RCC 7860 (cell line): ENCODE data around the gene GTF2I.
A peak's percentile ranks its signal among the peaks of the same experiment; 100 is the strongest.
"Not testable (repeated sequence)": the region's sequence is repeated elsewhere in the genome, so short reads cannot be mapped to it uniquely, and the experiment has no call there.

Experiments used
- DNase-seq: peaks from one replicate; pipeline ENCODE4 v3.0.0-alpha.2; 2015; ENCODE audit warnings: low spot score
- FAIRE-seq: peaks from 2 replicates; lab custom pipeline; 2012; peaks lifted over from hg19 to GRCh38; lab: Jason Lieb, UNC

GTF2I gene

DNA sequence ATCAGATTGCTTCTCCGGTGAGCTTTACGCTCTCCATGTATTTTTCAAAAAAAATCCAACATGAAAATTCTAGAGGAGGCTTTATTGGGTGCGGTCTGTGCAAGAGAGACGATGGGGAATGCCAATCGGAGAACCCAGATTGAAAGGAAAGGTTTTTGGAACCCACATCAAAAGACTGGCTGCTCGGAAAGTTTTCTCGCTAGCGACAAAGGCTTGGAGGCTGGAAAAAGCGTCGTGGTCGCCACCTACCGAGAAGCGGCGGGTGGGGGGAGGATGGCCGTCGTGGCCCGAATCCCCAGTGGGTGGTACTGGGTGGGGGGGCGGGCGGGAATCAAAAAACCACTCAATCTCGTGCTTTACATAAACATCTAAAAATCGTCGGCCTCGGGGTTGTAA lies 1.1 kb upstream of the GTF2I start:
- DNase-seq (peak; percentile 24), FAIRE-seq (no peak)

DNA sequence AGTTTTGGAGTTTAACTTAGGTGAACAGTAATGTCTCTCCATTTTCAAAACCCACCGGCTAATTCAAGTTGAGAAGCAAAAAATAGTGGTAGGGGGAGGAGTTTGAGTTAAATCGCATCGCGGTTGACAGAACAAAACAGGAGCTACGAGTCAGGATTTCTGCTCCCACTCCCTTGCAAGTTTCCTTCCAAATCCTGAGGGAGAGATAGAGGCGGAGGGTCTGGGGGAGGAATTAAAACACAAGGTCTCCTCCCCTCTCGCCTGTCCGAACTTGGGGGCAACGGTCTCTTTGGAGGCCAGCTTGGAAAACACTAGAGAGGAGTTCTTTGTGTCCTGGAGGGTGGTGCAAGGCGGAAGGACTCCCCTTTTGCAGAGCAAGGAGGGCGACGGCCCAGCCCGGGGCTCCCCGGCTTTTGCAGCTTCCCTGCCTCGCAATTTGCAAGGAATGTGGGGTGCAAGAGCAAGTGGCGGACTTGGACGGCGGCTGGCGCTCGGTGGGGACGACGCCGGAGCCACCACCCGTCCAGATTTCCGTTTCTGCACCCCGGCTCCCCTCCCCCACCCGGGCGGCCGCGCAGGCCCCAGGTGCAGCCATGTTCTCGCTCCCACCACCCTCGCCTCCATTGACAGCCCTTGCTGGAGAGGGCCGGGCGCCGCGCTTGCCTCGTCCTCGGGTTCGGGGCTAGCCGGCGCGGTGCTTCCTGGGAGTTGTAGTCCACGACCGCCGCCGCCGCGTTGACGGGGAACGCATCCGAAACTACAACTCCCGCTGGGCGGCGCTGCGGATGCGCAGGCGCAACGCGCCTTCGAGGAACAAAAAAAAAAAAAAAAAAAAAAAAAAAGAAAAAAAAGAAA lies 454 bp upstream of the GTF2I start:
- DNase-seq (peak; percentile 97), FAIRE-seq (peak; percentile 59)

DNA sequence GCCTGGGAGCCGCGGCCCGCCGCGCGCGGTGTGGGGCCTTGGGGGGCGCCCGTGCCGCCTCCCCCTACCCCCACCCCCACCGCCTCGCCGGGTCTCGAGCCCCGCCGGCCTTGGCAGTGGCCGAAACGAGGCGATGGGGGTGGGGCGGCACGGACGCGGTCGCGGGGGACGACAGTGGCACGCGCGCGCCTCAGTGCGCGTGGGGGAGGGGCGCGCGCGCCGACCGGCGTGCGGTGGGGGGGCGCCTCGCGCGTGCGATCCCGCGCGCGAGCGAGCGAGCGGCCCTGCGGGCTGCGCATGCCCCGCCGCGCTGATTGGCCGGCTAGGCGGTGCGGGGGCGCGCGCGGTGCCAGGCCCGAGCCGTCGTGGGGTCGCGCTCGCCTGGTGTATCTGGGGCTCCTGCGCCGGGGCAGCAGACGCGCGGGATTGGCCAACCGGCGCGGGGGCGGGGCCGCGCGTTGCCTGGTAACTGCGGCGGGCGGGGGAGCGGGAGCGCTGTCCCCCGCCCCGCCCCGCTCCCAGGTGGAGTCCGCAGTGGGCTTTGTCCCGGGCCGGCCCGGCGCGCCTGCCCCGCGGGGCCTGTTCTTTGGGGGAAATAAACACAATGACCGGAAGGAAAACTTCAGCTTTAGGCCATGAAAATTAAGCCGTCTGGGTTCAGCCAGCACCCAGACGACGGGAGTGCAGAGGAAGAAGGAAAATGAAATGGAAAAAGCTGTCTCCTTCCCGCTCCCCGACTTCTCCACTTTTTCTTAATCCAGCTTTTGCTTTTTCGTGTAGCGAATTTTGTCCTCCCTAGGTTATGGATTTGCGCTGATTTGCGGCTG lies 873 bp downstream of the GTF2I start:
- no peak for FAIRE-seq

DNA sequence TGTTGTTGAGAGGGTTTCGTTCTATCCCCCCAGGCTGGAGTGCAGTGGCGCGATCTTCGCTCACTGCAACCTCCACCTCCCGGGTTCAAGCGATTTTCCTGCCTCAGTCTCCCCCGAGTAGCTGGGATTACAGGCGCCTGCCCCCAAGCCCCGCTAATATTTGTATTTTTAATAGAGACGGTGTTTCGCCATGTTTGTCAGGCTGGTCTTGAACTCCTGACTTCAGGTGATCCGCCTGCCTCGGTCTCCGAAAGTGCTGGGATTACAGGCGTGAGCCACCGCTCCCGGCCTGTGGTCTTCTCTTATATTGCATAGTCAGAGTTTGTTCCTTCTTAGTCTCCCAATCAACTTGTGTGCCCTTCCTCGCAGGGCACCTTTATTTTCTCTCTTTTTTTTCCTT lies 2.7 kb downstream of the GTF2I start:
- not testable (repeated sequence) for FAIRE-seq, DNase-seq

More for the DNA sequence above, 873 bp downstream of the GTF2I start:
- peak; percentile 94 for DNase-seq

DNA sequence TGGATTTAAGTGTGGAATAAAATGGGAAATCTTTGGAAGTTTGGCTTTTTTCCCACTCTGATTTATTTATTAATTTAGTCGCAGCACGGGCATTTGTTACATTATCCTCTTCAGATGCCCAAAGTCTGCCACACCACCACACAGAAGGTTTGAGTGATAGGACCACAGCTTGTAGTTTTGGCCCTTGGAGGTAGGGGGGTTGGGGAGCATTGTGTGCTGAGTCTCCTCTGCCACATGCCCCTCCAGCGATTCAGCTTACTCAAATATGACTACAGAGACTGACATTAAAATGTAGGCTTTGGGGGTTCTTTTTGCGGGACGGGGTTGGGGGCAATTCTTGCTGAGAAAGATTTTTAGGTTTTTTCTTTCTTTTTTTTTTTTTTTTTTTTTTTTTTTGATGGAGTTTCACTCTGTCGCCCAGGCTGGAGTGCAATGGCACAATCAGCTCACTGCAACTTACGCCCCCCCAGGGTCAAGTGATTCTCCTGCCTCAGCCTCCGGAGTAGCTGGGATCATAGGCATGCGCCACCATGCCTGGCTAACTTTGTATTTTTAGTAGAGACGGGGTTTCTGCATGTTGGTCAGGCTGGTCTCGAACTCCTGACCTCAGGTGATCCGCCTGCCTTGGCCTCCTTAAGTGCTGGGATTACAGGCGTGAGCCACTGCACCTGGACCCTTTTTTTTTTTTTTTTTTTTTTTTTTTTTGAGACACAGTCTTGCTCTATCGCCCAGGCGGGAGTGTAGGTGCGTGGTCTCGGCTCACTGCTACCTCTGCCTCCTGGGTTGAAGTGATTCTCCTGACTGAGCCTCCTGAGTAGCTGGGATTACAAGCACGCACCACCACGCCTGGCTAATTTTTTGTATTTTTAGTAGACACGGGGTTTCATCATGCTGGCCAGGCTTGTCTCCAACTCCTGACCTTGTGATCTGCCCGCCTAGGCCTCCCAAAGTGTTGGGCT lies 4.6 kb downstream of the GTF2I start:
- FAIRE-seq (peak; percentile 69), DNase-seq (peak; percentile 47)

DNA sequence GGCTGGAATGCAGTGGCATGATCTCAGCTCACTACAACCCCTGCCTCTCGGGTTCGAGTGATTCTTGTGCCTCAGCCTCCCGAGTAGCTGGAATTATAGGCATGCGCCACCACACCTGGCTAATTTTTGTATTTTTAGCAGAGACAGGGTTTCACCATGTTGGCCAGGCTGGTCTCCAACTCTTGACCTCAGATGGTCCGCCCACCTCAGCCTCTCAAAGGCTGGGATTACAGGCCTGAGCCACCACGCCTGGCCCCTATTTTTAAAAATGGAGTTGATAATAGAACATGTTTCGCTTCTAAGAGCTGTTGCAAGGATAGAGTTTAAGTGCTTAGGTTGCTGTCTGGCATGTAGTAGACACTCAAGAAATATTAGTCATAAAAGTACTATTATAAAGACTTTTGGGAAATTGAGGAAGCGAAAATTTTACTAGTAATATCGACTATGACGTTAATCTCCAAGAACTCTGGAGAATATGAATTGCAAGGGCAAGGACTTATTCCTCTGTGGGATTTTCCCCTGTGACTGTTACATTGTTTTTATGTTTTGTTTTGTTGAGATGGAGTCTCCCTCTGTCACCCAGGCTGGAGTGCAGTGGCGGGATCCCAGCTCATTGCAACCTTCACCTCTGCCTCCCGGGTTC lies 7.9 kb downstream of the GTF2I start:
- DNase-seq: no peak
- no peak for FAIRE-seq

DNA sequence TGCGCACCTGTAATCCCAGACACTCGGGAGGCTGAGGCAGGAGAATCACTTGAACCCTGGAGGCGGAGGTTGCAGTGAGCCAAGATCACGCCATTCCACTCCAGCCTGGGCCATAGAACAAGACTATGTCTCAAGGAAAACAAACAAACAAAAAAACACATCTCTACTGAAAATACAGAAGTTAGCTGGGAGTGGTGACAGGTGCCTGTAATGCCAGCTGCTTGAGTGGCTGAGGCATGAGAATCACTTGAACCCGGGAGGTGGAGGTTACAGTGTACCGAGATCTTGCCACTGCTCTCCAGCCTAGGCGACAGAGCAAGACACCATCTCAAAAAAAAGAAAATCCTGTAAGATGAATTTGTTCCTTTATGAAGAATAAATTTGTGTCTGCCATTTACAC lies 9.5 kb downstream of the GTF2I start:
- not testable (repeated sequence) for FAIRE-seq, DNase-seq

DNA sequence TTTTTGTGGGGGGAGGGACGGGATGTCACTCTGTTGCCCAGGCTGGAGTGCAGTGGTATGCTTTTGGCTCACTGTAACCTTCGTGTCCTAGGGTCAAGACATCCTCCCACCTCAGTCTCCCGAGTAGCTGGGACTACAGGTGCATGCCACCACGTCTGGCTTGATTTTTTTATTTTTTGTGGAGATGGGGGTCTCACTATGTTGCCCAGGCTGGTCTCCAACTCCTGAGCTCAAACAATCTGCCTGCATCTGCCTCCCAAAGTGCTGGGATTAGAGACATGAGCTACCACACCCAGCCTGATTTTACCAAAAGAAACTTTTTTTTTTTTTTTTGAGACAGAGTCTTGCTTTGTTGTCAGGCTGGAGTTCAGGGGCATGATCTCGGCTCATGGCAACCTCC lies 10.0 kb downstream of the GTF2I start:
- not testable (repeated sequence) for FAIRE-seq, DNase-seq

DNA sequence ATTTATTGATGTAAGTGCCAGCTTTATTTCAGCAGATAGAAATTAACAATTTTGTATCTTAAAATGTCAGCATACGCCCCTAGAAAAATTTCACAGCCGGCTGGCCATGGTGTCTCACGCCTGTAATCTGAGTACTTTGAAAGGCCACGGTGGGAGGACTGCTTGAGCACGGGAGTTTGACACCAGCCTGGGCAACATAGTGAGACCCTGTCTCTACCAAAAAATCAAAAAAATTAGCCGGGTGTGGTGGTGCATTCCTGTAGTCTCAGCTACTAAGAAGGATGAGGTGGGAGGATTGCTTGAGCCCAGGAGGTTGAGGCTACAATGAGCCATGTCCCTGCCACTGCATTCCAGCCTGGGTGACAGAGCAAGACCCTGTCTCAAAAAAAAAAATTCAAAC lies 14.1 kb downstream of the GTF2I start:
- no peak for DNase-seq
- FAIRE-seq: no peak

DNA sequence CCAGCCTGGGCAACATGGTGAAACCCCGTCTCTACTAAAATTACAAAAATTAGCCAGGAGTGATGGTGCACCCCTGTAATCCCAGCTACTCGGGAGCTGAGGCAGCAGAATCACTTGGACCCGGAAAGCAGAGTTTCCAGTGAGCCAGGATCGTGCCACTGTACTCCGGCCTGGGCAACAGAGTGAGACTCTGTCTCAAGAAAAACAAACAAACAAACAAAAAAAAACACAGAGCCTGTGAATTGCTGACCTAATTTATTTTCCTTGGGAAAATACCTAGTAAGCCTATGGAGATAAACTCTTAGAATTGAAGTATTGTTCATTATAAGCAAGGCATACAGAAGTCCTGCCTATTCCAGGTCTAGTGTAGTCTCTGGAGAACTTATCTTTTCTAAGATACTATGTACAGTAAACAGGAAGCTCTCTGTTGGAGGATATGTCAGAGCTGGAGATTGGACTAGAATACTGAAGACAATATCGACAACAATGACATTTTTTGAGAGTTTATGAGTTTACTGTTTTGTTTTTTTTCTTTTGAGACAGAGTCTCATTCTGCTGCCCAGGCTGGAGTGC lies 14.9 kb downstream of the GTF2I start:
- no peak for FAIRE-seq
- no peak for DNase-seq

DNA sequence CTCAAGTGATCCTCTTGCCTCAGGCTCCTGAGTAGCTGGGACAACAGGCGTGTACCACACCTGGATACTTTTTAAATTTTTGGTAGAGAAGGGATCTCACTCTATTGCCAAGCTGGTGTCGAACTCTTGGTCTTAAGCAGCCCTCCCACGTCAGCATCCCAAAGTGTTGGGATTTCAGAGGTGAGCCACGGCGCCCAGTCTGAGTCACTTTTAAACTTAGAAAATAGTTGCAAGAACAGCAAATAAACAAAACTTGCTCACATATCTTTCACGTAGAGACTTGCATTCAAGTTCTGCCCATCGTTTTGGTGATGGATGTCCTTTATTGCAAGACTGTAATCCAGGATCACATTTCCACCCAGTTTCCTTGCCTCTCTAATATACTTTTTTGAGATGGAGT lies 16.6 kb downstream of the GTF2I start:
- no peak for DNase-seq
- no peak for FAIRE-seq

DNA sequence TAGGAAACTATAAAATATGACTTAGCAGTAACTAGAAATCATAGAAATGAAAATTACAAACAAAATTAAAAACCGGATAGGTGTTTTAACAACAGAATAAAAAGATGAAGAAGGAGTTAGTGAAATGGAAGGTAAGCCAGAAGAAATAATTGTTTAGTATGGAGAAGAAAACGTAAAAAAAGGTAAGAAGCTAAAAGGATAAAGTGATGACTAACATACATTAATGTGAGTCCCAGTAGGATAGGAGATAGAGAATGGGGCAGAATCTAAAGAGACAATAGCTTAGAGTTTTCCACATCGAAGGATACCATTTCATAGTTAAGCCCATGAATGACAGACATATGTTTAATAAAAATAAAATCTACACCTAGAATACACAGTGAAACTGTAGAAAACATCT lies 25.3 kb downstream of the GTF2I start:
- DNase-seq (no peak), FAIRE-seq (peak; percentile 5)

DNA sequence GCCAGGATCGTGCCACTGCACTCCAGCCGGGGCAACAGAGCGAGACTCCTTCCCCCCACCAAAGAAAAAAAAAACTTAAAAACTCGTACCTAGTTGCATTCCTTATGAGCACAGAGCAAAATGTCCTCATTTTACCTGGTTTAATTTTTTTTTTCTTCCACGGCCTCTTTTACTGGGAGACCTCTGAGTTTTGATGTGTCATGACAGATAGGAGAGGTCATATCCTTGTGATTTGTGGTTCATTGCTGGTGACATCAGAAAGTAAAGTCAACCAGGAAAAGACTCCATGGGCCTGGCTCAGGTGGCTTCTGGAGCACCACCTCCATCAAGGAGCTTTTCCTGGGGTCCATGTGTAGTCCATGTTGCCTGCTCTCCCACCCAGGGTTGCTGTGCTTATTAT lies 26.3 kb downstream of the GTF2I start:
- FAIRE-seq (no peak), DNase-seq (no peak)

DNA sequence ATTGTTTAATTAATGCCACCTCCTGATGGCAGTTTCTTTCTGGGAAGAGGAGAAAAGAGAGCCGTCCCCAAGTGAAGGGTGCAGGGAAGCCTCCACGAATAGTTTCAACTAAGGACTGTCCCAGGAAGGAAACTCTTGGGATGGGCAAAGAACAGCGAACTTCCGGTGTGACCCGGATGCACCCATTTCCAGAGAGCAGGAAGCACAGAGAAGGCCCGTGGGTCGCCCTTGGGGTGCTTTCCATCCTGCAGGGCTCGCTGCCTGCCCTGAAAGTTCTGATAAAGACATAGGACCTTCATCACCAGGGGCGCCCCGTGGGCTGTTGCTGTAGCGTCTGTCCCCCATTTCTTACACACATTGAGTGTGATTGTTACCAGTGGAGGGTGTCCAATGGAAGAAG lies 27.0 kb downstream of the GTF2I start:
- FAIRE-seq (no peak), DNase-seq (no peak)

DNA sequence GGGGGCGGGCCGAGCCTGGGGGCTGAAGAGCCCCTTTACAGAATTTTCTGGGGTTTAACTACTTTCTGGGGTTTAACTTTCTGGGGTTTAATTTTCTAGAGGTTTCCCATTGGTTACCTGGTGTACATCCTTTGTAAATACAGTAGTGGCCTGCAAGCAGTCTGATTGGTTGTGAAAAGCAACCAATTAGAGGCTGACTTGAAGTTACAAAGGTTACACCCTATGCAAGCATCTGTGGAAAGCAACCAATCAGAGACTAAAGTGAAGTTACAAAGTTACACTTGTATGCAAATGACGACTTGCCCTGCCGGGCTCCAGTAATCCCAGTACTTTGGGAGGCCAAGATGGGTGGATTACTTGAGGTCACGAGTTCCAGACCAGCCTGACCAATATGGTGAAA lies 27.4 kb downstream of the GTF2I start:
- no peak for FAIRE-seq
- no peak for DNase-seq

DNA sequence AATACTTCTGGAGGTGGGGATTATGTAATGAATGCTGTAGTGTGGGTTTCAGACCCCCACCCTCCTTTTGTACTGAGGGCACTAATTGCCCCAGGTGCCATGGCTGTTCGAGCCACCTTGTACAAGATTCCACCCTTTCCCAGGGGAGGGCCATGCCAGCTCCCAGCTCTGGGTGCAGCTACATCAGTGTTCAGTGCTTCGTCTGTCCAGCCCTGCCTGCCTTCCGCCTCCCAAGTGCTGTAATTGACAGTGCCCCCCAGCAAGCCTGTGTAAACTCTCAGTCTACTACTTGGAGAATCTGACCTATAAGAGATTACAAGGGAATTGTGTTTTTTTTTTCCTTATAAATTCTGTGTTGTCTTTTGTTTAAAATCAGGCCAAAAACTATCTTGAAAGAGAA lies 33.0 kb downstream of the GTF2I start:
- FAIRE-seq (no peak), DNase-seq (no peak)

DNA sequence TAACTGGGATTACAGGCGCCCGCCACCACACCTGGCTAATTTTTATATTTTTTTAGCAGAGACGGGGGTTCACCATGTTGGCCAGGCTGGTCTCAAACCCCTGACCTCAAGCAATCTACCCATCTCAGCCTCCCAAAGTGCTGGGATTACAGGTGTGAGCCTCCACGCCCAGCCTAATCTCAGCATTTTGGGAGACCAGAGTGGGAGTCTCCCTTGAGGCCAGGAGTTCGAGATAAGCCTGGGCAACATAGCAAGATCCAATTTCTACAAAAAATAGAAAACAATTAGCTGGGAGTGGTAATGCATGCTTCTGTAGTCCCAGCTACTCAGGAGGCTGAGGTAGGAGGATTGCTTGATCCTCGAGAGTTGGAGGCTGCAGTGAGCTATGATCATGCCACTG lies 46.9 kb downstream of the GTF2I start:
- FAIRE-seq, DNase-seq: not testable (repeated sequence)

DNA sequence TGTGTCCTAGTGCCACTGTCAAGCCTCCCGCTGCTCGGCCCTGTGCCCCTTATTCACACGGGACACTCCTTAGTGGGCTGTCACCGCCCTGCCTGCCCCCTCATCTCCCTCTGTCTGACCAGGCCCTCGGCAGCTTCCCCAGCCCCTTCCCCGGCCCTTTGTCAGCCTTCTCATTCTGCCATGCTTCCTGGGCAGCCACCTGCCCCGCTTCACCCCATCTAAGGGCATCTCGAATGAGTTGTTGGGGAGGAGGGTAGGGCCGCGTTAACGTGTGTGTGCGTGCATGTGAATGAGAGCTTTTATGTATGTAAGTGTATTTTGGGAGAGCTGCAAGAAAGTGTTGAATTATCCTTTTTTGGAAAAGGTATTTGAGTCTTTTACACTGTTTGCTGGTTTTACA lies 49.7 kb downstream of the GTF2I start:
- DNase-seq (no peak), FAIRE-seq (no peak)

DNA sequence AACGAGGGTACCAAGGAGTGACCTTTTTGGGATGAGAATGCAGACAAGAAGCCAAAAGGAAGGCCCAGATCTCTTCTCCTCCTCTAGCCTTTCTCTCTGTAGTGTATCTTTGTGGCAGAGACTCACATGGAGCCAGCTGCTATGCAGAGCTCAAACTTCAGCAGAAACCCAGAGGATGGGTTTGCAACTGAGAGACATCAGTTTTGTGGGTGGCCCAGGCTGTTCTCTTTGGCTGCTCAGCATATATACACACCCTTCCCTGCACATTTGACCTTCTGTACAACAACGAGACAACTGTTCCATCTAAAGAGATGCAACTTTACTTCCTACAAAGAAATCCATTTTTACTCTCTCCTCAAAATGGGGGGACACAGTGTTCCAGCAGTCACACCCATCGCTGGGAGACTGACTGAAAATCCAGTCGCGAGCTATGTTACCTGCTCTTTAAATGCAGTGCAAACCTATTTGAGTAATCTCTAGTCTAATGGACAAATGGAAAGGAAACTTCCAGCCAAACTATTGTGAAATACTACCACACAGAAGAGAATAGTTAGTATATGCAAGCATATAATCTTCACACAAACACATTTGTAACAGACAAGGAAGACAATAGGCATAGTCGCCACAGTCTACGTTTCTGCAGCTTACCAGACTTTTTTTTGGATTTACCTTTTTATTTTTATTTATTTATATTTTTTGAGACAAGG lies 51.2 kb downstream of the GTF2I start:
- DNase-seq (no peak), FAIRE-seq (no peak)
